Stimulated activated naive CD4-positive, alpha-beta T cell (primary cell): ENCODE data around the gene SLC35F3.

ENCODE experiments used
- DNase-seq, 6 experiments: peaks; one replicate each; lab custom pipeline; 2025; lab: John Stamatoyannopoulos, UW

SLC35F3 gene

GRCh38 chr1:233972951-233973635 is 68.6 kb downstream of the SLC35F3 start:
- no peak for DNase-seq

DNA sequence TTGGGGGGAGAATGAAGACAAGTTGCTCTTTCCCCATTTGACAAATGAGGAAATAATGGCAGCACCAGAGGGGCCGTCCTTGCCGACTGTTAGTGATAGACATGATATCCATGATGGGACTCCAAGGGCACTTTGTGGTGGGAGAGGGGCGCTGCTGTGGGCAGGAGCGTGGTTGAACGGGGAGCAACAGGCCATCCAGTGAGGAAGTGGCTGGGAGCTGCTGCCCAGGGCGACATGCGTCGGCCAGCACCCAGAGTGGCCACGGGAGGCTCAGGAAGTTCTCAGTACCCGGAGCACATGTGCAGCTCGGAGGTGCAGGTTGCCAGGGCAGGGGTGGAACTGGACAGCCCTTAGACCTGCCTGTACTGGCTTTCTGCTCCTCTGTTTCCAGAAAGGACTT is 71.0 kb downstream of the SLC35F3 start:
- DNase-seq, result no peak

- no peak for DNase-seq
Measured at GRCh38 chr1:233981042-233981675, 76.7 kb downstream of the SLC35F3 start.

- no peak for DNase-seq
Measured at GRCh38 chr1:233982827-233983518, 78.5 kb downstream of the SLC35F3 start.

GRCh38 chr1:233983811-233984210 is 79.3 kb downstream of the SLC35F3 start:
- no peak for DNase-seq

DNA sequence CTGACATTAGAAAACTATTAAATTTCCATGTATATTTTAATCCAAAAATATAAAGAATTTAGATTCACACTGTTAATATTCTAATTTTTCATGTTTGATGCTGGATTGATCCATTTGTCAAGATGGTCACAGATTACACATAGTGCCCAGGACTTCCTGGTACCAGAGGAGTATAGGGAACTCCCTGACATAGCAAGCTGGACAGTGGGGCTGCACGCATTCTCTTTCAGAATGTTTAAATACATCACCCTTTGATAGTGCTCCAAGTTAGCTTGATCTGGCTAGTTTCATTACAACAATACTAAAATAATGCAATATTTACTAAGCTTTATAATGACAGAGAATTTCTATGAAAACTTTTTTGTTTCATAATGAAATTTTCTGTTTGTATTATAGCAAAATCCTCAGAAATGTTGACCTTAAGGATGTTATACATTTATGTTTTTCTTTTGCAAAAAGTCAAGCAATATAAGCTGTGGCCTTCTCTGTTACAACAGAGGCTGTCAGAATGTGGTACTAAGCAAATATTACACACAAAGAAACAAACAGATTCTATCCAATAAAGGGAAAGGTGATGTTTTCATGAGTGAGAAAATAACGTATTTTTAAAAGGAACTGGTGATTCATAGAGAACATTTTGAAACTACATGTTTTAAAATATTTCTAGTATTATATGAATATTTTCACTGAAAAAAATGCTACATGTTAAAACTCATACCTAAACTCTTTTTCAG is 84.7 kb downstream of the SLC35F3 start:
- no peak for DNase-seq

GRCh38 chr1:233990486-233990885 is 86.0 kb downstream of the SLC35F3 start:
- no peak for DNase-seq

DNA sequence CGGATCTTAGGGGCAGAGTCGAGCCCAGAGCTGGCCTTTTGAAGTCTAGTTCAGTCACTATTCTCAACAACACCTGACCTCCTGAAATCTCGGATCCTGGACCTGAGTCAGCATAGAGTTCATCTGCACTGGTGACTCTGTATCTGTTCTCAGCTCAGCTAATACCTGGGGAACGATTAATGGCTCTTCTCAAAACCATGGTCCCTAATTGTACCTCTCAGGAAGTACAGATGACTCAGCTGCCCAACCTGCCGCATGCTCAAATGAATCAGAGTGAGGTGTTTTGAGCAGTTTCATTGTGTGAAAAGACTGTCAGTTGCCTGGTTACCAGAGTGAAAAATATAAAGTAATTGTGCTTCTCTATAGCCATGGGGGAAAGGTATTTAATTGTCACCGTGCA is 89.2 kb downstream of the SLC35F3 start:
- DNase-seq, result no peak

DNA sequence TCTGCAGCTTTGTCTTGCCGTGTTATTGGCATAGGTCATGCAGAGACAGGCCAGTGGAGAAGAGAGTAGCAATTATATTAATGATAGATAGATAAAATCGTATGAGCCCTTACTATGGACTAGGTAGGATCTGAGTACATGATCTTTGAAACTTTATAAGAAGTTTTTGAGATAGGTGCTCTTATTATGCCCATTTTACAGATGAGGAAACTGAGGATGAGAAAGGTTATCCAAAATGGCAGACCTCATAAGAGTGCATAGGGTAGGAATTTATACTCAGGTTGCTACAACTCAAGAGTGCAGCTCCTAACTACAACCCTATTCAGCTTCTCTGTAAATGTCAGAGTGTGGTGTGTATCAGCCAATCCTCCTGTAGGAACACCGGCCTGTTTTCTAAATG is 89.6 kb downstream of the SLC35F3 start:
- no peak for DNase-seq

GRCh38 chr1:233998456-233998855 is 94.0 kb downstream of the SLC35F3 start:
- DNase-seq, result no peak

- no peak for DNase-seq
Measured at GRCh38 chr1:233998891-233999290, 94.4 kb downstream of the SLC35F3 start.

GRCh38 chr1:234000557-234001041 is 96.1 kb downstream of the SLC35F3 start:
- DNase-seq, result no peak

DNA sequence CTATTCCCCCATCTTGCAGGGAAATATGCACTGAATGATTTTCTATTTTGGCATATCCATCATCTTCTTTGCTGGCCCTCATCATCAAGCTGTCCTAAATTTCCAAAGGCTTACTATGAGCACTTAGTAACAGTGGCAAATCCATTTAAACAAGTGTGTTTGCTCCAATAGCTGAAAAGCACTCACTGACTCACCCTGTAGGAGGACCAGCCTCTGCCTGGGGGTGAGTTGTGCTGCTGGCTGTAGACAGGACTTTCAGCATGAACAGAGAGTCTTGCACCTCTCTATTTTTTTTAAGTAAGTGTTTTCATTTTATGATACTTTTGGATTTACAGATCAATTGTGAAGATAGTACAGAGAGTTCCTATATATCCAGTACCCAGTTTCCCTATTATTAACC is 97.3 kb downstream of the SLC35F3 start:
- no peak for DNase-seq

DNA sequence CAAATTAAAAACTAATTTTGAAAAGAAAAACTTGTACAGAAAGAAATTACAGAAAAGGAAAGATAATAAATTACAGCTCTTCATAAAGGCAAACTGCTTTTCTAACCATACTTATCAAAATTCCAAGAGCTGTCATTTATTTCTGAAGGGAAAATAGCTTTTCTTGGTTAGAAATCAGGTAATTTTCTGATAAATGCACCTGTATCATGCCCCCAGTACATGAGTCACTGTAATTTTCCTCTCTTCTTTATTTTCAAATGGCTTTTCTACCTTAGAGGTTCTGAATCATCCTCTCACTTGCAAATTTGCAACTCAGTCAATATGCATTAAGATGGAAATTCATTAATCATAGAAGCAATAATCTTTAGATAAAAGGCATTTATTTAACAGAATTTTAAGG is 100.1 kb downstream of the SLC35F3 start:
- DNase-seq, result no peak

DNA sequence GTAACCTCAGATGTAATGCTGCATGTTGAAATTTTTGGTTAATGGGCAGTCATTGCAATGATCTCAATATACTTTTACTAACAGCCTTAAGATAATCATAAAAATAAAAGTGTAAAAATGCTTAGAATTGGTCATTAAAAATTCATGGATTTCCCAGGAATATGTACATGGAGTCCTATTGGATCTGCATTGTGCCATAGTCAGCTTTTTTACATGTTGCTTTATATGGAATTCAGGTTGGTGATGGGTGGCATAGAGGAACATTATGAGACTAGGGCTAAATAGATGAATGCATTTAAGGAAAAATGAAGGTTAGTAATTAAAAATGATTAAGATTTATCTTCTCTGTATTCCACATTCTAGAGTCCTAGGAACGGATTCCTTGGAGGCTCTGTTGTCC is 103.2 kb downstream of the SLC35F3 start:
- DNase-seq, result no peak

DNA sequence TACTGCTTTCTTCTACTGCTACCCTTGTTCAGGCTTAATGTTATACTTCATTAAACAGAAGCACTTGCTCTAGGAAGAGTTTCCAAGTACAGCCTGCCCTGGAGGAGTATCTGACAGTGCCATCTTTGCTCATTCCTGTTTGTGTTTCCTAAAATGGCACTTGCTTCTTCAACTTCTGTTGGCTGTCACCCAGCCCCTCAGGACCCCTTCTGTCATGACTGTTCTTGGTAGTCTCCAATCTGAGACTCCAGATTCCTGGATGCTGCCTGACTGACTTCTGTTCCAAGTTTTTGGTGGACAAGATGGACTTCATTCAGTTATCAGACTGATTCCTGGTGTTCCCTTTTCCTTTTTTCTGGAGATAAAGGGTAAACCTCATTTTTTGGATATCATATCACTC is 104.1 kb downstream of the SLC35F3 start:
- DNase-seq, result no peak

DNA sequence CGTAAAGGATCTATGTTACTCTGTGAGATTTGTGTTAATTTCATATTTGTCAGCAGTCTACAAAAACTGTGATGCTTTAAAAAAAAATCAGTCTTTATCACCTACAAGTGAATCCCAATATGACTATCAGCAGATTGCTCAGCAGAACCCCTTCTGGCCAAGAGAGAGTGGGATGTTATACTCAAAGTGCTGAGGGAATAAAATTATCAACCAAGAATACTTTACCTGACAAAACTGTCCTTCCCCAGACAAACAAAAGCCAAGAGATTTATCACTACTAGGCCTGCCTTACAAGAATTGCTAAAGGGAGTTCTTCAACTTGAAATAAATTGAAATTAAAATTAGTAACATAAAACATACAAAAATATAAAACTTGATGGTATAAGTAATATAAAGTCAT is 105.2 kb downstream of the SLC35F3 start:
- DNase-seq, result no peak

- no peak for DNase-seq
Measured at GRCh38 chr1:234014208-234014607, 109.7 kb downstream of the SLC35F3 start.

DNA sequence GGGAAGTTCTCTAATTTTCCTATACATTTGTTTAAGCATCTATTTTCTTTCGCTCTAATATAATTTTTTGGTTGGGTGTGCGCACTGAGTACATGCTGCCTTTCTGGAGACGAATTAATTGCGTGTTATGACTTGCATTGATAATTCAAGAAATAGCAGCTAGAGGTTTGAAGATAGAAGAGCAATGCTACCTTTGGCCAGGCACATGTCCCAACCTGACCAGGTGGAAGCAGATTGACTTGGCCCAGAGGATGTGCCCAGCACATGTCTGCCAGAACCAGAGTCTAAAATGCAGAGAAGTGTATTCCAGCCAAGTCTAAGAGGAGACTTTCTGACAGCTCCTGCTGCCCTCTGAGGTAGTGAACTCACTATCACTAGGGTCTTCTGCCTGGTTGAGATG is 114.3 kb downstream of the SLC35F3 start:
- DNase-seq, result no peak

GRCh38 chr1:234019387-234019786 is 114.9 kb downstream of the SLC35F3 start:
- no peak for DNase-seq

- no peak for DNase-seq
Measured at GRCh38 chr1:234022302-234022701, 117.8 kb downstream of the SLC35F3 start.

GRCh38 chr1:234039603-234040002 is 135.1 kb downstream of the SLC35F3 start:
- DNase-seq, result no peak
